Heart left ventricle (tissue), 16 donors: ENCODE data around the gene CEP170B. TPM values are rescaled to one million over a fixed set of nuclear protein-coding genes. Genes with fewer than 3 reads are reported as not detected.

Source experiments
- ATAC-seq, 4 donors: fragments of 200-7000 bp; cut with Tn5 transposase; one replicate each; pipeline ENCODE4 v1.9.1; 2020 to 2022; ENCODE audit warnings: moderate library complexity in 4 of 4, mild to moderate bottlenecking in 3 of 4, moderate number of reproducible peaks in 1 of 4
- DNase-seq, 5 donors: peaks; one replicate each; pipeline ENCODE4 v3.0.0-alpha.2; 2020
- H3K27ac ChIP-seq, 12 donors: fragments of 200-600 bp; sonication (generic) in 4 of 12; one replicate each; pipeline versions ENCODE4 v1.5.0 to v1.8.0; 2016 to 2022; ENCODE audit warnings: mild to moderate bottlenecking in 2 of 12
- H3K27me3 ChIP-seq, 9 donors: fragments of 200-600 bp; sonication (generic) in 2 of 9; one replicate each; pipeline versions ENCODE4 v1.5.1 to v1.8.0; 2016 to 2022; ENCODE audit warnings: mild to moderate bottlenecking in 3 of 9
- H3K36me3 ChIP-seq, 9 donors: fragments of 200-600 bp; sonication (generic) in 2 of 9; one replicate each; pipeline versions ENCODE4 v1.5.0 to v1.8.0; 2018 to 2022; ENCODE audit warnings: mild to moderate bottlenecking in 2 of 9
- H3K4me1 ChIP-seq, 12 donors: fragments of 200-600 bp; sonication (generic) in 4 of 12; one replicate each; pipeline versions ENCODE4 v1.5.0 to v1.8.0; 2016 to 2022; ENCODE audit warnings: mild to moderate bottlenecking in 3 of 12
- H3K4me3 ChIP-seq, 12 donors: fragments of 200-600 bp; sonication (generic) in 4 of 12; one replicate each; pipeline versions ENCODE4 v1.5.0 to v1.8.0; 2017 to 2022; ENCODE audit warnings: mild to moderate bottlenecking in 9 of 12, moderate library complexity in 4 of 12
- H3K9me3 ChIP-seq, 12 donors: fragments of 200-600 bp; sonication (generic) in 4 of 12; one replicate each; pipeline versions ENCODE4 v1.5.0 to v1.8.0; 2016 to 2022; ENCODE audit warnings: mild to moderate bottlenecking in 1 of 12
- CTCF ChIP-seq, 12 donors: fragments of 200-600 bp; sonication (generic) in 4 of 12; IDR thresholded peaks; one replicate each; pipeline versions ENCODE4 v1.5.0 to v1.8.0; 2018 to 2022; ENCODE audit warnings: antibody characterized with exemption in 12 of 12, mild to moderate bottlenecking in 5 of 12
- POLR2A ChIP-seq, 2 donors: fragments of 450-650 bp; IDR thresholded peaks; one replicate each; pipeline ENCODE4 v1.6.1; 2017; ENCODE audit warnings: antibody characterized with exemption in 2 of 2, mild to moderate bottlenecking in 2 of 2, moderate library complexity in 2 of 2
- WGBS, 4 donors: extraction: QIAGEN DNeasy Blood & Tissue Kit in 2 of 4; methylation state at CpG; one replicate each; pipeline versions ENCODE4 v1.1.5 to v1.1.7; 2013 to 2018; 5-methylcytosine and 5-hydroxymethylcytosine counted together
- intact Hi-C, 10 donors: fragments of 100-400 bp; cut with DNase I; formaldehyde crosslinking; loops; one replicate each; pipeline versions ENCODE4 v1.11.1 to v1.14.2; 2022
- polyA plus RNA-seq, 2 donors: library from polyadenylated mRNA; stranded (reverse); fragments of 200-250 nt; gene quantifications; one replicate each; pipeline ENCODE4 v1.2.3, GENCODE V29; 2013
- total RNA-seq, 9 donors: library from RNA; depleted of rRNA in 2 of 9; stranded (reverse); fragments of >200 nt in 2 of 9; fragmentation: NEBNext Ultra II Directional in 3 of 9; extraction: Animal tissue kit (Norgen Biotek cat#: 25700) in 3 of 9; gene quantifications; one replicate each; pipeline versions ENCODE4 v1.1.0 to v1.2.4, GENCODE V29; 2016 to 2023
- donor health status: ischemic (EF 13 %, LVEDD 7.1; RV severe dilation, severe dysfunction).
- donor health status: healthy with polysubstance abuse.
- donor health status: DM: no; HTN: yes; CAD: no.
- donor health status: DM: no; HTN: no; CAD: no.
- donor health status: ischemic (EF 25% LVEDD 6.9; RV normal size, moderate dysfunction).
- donor health status: ischemic (EF 25% LVEDD 5.7; RV mildly dilated, moderate dysfunction).
- donor health status: healthy.
- donor health status: DM: yes; HTN: yes; CAD: no.
- donor health status: ischemic (EF 35%, LVEDD 5.7; RV mildly dilated, moderate dysfunction).
- donor health status: nonischemic (EF 11% LVEDD 7.7; RV severe dilation, severe dysfunction).
- donor health status: DM: yes; HTN: yes; CAD: no.
- donor health status: PGD.
- donor health status: ischemic (EF 29% LVEDD 5.4; RV normal size, mild dysfunction).
- donor health status: nonischemic (EF 23%, LVEDD 6.1; RV moderate dilation, normal function).

CEP170B gene
- total and polyA plus RNA-seq, 11 donors = 7.5 to 21.9 (median 12.5) TPM

GRCh38 chr14:104878582-104878981 is 13.5 kb downstream of the CEP170B start:
- Histone ChIP-seq H3K27me3 (no peaks in the 10 kb centered on the region), H3K9me3 (no peaks in the 10 kb centered on the region), H3K27ac (no peak overlapping the region), H3K36me3 (peaks cover 0 to 24% (median 6%) of the 10 kb centered on the region in 9 donors), H3K4me3 (no peak overlapping the region), H3K4me1 (peaks cover 0 to 21% (median 0%) of the 10 kb centered on the region in 12 donors)
- ATAC-seq (no peak), DNase-seq (peak in 3 of 5 donors; percentile 4 to 36 (median 20))
- intact Hi-C loops = no loop called here
- no peak for TF ChIP-seq CTCF (IDR thresholded peaks at IDR 0.05)
- TF ChIP-seq POLR2A (IDR thresholded peaks at IDR 0.05) = no peak
- 92 to 97% (median 94%) methylated on average over 12 to 14 of the region's 14 CpGs for WGBS, 4 donors

DNA sequence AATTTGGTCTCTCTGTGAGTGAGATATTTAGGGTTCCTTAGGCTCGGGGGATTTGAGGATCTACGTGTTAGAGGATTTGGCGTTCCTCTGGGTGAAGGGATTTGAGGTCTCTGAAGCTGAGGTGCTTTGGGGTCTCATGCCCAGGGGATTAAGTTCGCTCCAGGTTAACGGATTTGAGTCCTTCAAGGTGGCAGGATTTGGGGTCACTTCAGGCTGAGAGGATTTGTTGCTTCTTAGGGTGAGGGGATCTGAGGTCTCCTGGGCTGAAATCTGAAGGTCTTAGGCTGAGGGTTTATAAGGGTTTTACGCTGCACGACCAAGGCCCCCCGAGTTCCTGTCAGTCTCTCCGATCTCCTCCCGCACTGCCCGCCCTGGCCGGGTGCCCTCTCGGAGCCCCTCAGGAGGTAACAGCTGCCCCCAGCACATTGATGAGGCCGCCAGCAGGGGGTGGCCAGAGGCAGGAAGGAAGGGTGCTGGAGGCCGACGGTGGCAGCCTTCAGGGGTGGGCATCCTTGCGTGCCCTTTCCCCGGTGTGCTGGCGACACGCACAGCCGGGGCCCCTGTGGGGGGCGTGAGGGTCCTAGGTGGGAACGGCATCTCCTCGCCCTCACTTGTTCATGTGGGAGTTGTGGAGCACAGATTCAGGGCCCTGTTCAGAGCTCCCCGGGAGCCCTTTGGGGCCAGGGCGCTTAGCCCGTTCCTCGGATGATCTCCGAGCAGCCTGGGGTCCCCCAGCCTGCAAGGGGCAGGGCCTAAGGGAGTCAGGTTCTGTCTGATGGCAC is 14.3 kb downstream of the CEP170B start:
- peaks cover 0 to 31% (median 10%) of the 10 kb centered on the region in 9 donors for H3K36me3 ChIP-seq
- intact Hi-C loops = no loop called here
- H3K9me3 ChIP-seq = no peaks in the 10 kb centered on the region
- no peak for TF ChIP-seq CTCF (IDR thresholded peaks at IDR 0.05)
- TF ChIP-seq POLR2A (IDR thresholded peaks at IDR 0.05) = no peak
- peaks cover 0 to 21% (median 0%) of the 10 kb centered on the region in 12 donors for H3K4me1 ChIP-seq
- WGBS, 4 donors = 84 to 88% (median 87%) methylated on average over 25 to 29 of the region's 29 CpGs
- no peak overlapping the region for H3K27ac ChIP-seq
- no peak overlapping the region for H3K4me3 ChIP-seq
- H3K27me3 ChIP-seq = no peaks in the 10 kb centered on the region
- DNase-seq (peak in 2 of 5 donors; percentile 6 to 32), ATAC-seq (no peak)

GRCh38 chr14:104879983-104880565 is 15.0 kb downstream of the CEP170B start:
- H3K36me3 ChIP-seq = peaks cover 0 to 31% (median 10%) of the 10 kb centered on the region in 9 donors
- ATAC-seq (no peak), DNase-seq (peak in 3 of 5 donors; percentile 7 to 61 (median 17))
- intact Hi-C loops = no loop called here
- no peaks in the 10 kb centered on the region for H3K9me3 ChIP-seq
- H3K27me3 ChIP-seq = no peaks in the 10 kb centered on the region
- peaks cover 0 to 18% (median 0%) of the 10 kb centered on the region in 12 donors for H3K4me1 ChIP-seq
- no peak overlapping the region for H3K27ac ChIP-seq
- 92 to 96% (median 94%) methylated on average over 12 to 15 of the region's 15 CpGs for WGBS, 4 donors
- TF ChIP-seq POLR2A (IDR thresholded peaks at IDR 0.05) (no peak), CTCF (IDR thresholded peaks at IDR 0.05) (no peak)
- no peak overlapping the region for H3K4me3 ChIP-seq

DNA sequence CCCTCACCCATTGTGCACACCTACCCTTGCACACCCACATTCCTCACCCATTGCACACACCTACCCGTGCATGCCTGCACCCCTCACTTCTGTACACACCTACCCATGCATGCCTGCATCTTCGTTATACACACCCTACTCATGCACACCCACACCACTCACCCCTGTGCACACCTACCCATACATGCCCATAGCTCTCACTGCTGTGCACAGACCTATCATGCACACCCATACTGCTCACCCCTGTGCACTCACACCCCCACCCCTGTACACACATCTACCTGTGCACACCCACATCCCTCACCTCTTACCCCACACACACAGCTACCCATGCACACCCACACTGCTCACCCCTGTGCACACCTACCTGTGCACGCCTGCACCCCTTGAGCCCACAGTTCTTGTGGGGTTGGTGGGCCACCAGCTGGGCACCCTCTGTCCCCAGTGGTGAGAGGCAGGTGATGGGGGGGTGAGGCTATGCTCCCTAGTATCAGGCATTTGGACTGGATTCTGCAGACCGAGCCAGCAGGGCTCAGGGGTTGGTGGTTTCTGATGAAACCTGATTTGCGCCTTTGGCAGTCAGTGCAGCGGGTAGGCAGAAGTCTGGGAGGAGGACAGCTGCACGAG is 15.6 kb downstream of the CEP170B start:
- DNase-seq (peak in 1 of 5 donors; percentile 25), ATAC-seq (peak in 1 of 4 donors; percentile 7)
- Histone ChIP-seq H3K27ac (no peak overlapping the region), H3K4me3 (no peak overlapping the region), H3K36me3 (peaks cover 0 to 35% (median 10%) of the 10 kb centered on the region in 9 donors), H3K27me3 (no peaks in the 10 kb centered on the region), H3K4me1 (peaks cover 0 to 15% (median 0%) of the 10 kb centered on the region in 12 donors), H3K9me3 (no peaks in the 10 kb centered on the region)
- WGBS, 4 donors = 74 to 89% (median 83%) methylated on average over 7 of the region's 7 CpGs
- intact Hi-C loops = no loop called here
- TF ChIP-seq CTCF (IDR thresholded peaks at IDR 0.05) (no peak), POLR2A (IDR thresholded peaks at IDR 0.05) (no peak)
